Endothelial cell (in vitro differentiated cells): ENCODE results near the gene GABRG3. TPM values are rescaled to one million over a fixed set of nuclear protein-coding genes. Genes with fewer than 3 reads are reported as not detected.

Experiments
- DNase-seq: peaks from one replicate; pipeline ENCODE4 v3.0.0; 2021; ENCODE audit warnings: low spot score
- H3K27ac Mint-ChIP-seq: one replicate; pipeline ENCODE4 v1.8.0; 2021; ENCODE audit warnings: mixed read lengths, inconsistent platforms; ENCODE audit not compliant: unreplicated experiment
- H3K27me3 Mint-ChIP-seq: one replicate; pipeline ENCODE4 v1.8.0; 2021; ENCODE audit warnings: mild to moderate bottlenecking, moderate library complexity, mixed read lengths, inconsistent platforms; ENCODE audit not compliant: unreplicated experiment
- H3K36me3 Mint-ChIP-seq: one replicate; pipeline ENCODE4 v1.8.0; 2021; ENCODE audit warnings: mild to moderate bottlenecking, low read depth, mixed read lengths, inconsistent platforms; ENCODE audit not compliant: unreplicated experiment
- H3K4me1 Mint-ChIP-seq: one replicate; pipeline ENCODE4 v1.8.0; 2021; ENCODE audit warnings: mild to moderate bottlenecking, mixed read lengths, inconsistent platforms; ENCODE audit not compliant: unreplicated experiment
- H3K4me3 Mint-ChIP-seq: one replicate; pipeline ENCODE4 v1.8.0; 2021; ENCODE audit warnings: mild to moderate bottlenecking, mixed read lengths, inconsistent platforms; ENCODE audit not compliant: unreplicated experiment
- H3K9me3 Mint-ChIP-seq: one replicate; pipeline ENCODE4 v1.8.0; 2021; ENCODE audit warnings: mixed read lengths, inconsistent platforms; ENCODE audit not compliant: unreplicated experiment
- total RNA-seq: library from RNA; stranded (reverse); fragmentation: NEBNext Ultra II Directional; extraction: Animal tissue kit (Norgen Biotek cat#: 25700); gene quantifications from one replicate; pipeline ENCODE4 v1.2.1, GENCODE V29; 2021; ENCODE audit not compliant: unreplicated experiment
- TF ChIP-seq, protein P1 (sequence below): fragments of 200-600 bp; sonication (generic); IDR thresholded peaks from one replicate; pipeline ENCODE4 v1.5.0; 2021; ENCODE audit warnings: antibody characterized with exemption; ENCODE audit not compliant: unreplicated experiment

The GABRG3 gene
- total RNA-seq, 1 donor from 2014 or later: 0.21 TPM

DNA sequence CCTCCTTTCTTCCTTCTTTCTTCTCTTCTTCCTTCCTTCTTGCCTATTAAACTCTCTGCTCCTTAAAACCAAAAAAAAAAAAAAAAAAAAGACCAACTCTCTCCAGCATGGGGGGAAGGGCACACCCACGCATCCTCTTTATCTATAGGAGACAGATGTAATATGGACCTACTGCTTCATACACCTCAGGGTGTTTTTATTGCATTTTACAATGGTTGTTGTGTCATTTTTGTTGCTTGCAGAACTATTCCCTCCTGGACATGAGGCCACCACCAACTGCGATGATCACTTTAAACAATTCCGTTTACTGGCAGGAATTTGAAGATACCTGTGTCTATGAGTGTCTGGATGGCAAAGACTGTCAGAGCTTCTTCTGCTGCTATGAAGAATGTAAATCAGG lies 561.4 kb downstream of the GABRG3 start:
- Mint-ChIP-seq H3K36me3 (no peaks in the 10 kb centered on the region), H3K9me3 (no peaks in the 10 kb centered on the region), H3K27me3 (peaks cover 3% of the 10 kb centered on the region), H3K27ac (no peak overlapping the region), H3K4me3 (no peak overlapping the region), H3K4me1 (no peaks in the 10 kb centered on the region)
- DNase-seq: no peak
- TF ChIP-seq, protein P1, sequence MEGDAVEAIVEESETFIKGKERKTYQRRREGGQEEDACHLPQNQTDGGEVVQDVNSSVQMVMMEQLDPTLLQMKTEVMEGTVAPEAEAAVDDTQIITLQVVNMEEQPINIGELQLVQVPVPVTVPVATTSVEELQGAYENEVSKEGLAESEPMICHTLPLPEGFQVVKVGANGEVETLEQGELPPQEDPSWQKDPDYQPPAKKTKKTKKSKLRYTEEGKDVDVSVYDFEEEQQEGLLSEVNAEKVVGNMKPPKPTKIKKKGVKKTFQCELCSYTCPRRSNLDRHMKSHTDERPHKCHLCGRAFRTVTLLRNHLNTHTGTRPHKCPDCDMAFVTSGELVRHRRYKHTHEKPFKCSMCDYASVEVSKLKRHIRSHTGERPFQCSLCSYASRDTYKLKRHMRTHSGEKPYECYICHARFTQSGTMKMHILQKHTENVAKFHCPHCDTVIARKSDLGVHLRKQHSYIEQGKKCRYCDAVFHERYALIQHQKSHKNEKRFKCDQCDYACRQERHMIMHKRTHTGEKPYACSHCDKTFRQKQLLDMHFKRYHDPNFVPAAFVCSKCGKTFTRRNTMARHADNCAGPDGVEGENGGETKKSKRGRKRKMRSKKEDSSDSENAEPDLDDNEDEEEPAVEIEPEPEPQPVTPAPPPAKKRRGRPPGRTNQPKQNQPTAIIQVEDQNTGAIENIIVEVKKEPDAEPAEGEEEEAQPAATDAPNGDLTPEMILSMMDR: no peak

DNA sequence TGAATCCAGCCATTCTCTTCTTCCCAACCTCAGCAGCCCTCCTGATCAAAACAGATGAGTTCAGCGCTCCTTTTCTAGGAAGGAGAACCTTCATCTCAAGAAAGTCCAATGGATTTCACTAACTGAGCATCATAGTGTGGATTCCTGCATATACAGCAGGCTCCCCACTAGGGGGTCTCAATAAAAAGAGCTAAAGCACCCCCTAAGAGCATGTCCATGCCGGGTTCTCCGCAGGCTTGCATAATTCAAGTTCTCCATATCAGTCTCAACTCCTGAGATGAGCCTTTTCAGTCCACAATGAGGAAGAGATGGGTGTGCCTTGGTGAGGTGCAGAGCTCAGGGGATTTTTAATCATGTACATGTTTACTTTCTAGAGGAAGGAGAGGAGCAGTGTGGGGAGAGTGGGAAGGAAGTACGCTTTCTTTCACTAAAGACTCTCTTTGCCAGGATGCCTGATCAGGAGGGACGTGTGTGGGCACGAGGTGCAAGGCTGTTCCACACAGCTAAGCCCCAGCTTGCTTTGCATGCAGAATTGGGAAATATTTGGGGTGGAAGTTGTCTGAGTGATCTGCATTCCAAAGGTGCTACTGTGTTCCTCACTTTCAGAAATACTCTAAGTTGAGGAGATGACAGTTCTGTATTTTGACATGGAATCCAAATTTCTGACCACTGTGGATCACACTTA lies 564.6 kb downstream of the GABRG3 start:
- Mint-ChIP-seq H3K4me1 (no peaks in the 10 kb centered on the region), H3K36me3 (no peaks in the 10 kb centered on the region), H3K9me3 (no peaks in the 10 kb centered on the region), H3K27ac (no peak overlapping the region), H3K4me3 (no peak overlapping the region), H3K27me3 (peaks cover 3% of the 10 kb centered on the region)
- no peak for DNase-seq
- TF ChIP-seq, protein P1: no peak

DNA sequence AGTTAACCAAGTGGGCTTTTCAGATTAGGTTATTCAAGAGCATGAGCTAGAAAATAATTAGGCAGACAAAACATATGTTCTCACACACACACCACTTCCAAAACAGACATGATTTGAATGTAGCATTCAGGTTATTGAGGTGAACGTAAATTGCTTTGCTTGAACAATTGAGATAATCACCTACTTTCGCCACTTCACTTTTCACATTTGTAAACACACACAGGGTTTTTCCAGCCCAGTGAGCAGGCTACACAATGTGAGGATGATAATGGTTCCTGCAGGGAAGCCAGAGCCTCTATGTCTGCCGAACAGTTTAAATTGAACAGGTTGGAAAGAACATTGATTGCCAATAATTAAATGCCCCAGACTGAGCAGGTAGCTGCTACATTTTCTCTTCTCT lies 567.3 kb downstream of the GABRG3 start:
- Mint-ChIP-seq H3K9me3 (no peaks in the 10 kb centered on the region), H3K27ac (no peak overlapping the region), H3K27me3 (peaks cover 5% of the 10 kb centered on the region), H3K4me3 (no peak overlapping the region), H3K4me1 (no peaks in the 10 kb centered on the region), H3K36me3 (no peaks in the 10 kb centered on the region)
- TF ChIP-seq, protein P1: no peak
- no peak for DNase-seq

DNA sequence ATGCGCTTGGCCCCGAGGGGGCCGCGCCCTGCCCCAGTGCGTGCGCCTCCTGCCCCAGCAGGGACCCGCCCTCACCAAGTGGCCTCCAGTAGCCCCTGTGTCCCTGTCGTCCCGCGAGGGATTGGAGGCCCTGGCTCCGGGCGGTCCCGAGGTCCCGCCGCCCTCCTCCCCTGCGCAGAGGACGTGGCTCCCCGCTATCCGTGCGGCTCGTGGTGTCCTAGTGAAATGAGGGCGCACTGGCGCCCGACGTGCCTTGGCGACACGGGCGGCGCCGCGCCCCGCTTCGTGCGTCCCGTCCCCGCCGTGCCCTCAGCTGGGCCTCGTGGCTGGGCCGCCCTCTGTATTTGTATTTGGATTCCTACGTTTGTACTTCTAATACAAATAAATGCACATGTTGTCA lies 570.6 kb downstream of the GABRG3 start:
- TF ChIP-seq, protein P1: no peak
- H3K36me3 Mint-ChIP-seq: no peaks in the 10 kb centered on the region
- H3K27ac Mint-ChIP-seq: no peak overlapping the region
- no peak overlapping the region for H3K4me3 Mint-ChIP-seq
- H3K9me3 Mint-ChIP-seq: no peaks in the 10 kb centered on the region
- no peak for DNase-seq
- H3K27me3 Mint-ChIP-seq: peaks cover 5% of the 10 kb centered on the region
- no peaks in the 10 kb centered on the region for H3K4me1 Mint-ChIP-seq

DNA sequence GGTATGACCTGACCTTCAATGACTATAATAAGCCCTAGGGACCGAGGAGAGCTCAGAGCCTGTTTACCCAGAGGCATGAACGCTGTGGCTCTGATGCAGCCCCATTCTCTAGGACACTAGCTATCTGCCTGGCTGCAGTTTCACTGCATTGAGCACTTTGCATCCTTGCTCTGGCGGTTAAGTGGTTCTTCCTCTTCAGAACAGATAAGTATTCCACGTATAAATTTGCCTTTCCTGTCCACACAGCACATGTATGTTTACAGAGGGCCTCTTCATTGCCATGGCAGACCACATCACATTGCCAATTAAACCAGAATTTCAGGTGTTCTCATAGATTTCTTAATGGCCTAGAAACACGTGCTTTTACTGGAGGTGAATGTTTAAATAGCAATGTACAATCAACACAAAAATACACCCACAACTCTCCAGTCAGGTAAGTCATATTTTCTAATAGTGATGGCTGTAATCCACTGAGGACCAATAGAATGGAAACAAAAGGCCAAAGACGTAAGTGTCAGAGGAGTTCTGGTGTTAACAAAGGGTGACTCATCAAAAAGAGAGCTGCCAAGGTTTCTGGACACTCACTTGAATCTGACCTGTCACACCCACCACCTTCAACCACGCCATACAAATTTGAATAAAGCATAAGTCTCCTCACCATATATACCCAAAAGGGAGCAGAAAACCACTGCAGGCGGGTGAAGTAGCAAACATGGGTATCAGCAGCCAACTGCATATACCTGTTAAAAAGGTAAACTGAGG lies 574.7 kb downstream of the GABRG3 start:
- H3K4me3 Mint-ChIP-seq: no peak overlapping the region
- DNase-seq: no peak
- peaks cover 2% of the 10 kb centered on the region for H3K27me3 Mint-ChIP-seq
- no peaks in the 10 kb centered on the region for H3K4me1 Mint-ChIP-seq
- TF ChIP-seq, protein P1: no peak
- H3K9me3 Mint-ChIP-seq: no peaks in the 10 kb centered on the region
- no peaks in the 10 kb centered on the region for H3K36me3 Mint-ChIP-seq
- H3K27ac Mint-ChIP-seq: no peak overlapping the region
